Measurements from ENCODE around the gene HPX.
"Not testable (repeated sequence)": the region's sequence is repeated elsewhere in the genome, so short reads cannot be mapped to it uniquely, and the experiment has no call there.

The HPX gene

GRCh38 chr11:6413791-6414201 is 27.0 kb downstream of the HPX start:
- no peak for DNase-seq

- DNase-seq: no peak
Measured at GRCh38 chr11:6411594-6412031, 29.2 kb downstream of the HPX start.

GRCh38 chr11:6410695-6411430 is 29.9 kb downstream of the HPX start:
- DNase-seq: no peak

- no peak for DNase-seq
Measured at GRCh38 chr11:6406370-6406769, 34.4 kb downstream of the HPX start.

GRCh38 chr11:6405846-6406245 is 34.9 kb downstream of the HPX start:
- DNase-seq: no peak

- peak; percentile 79 for DNase-seq
Measured at GRCh38 chr11:6405052-6405667, 35.6 kb downstream of the HPX start.

GRCh38 chr11:6404342-6405051 is 36.3 kb downstream of the HPX start:
- DNase-seq: peak; percentile 70

GRCh38 chr11:6403539-6403938 is 37.2 kb downstream of the HPX start:
- DNase-seq: no peak

GRCh38 chr11:6402561-6402981 is 38.2 kb downstream of the HPX start:
- DNase-seq: no peak

GRCh38 chr11:6402061-6402470 is 38.7 kb downstream of the HPX start:
- no peak for DNase-seq

GRCh38 chr11:6401464-6401863 is 39.3 kb downstream of the HPX start:
- DNase-seq: no peak

GRCh38 chr11:6400431-6401345 is 40.1 kb downstream of the HPX start:
- DNase-seq: no peak

- DNase-seq: no peak
Measured at GRCh38 chr11:6397636-6398035, 43.2 kb downstream of the HPX start.

GRCh38 chr11:6397156-6397555 is 43.6 kb downstream of the HPX start:
- no peak for DNase-seq

- DNase-seq: no peak
Measured at GRCh38 chr11:6395470-6396060, 45.2 kb downstream of the HPX start.

- DNase-seq: no peak
Measured at GRCh38 chr11:6393989-6394670, 46.7 kb downstream of the HPX start.

- not testable (repeated sequence) for DNase-seq
Measured at GRCh38 chr11:6392251-6392650, 48.5 kb downstream of the HPX start.

GRCh38 chr11:6391537-6392134 is 49.2 kb downstream of the HPX start:
- DNase-seq: no peak

GRCh38 chr11:6390718-6391469 is 49.9 kb downstream of the HPX start:
- no peak for DNase-seq

- peak; percentile 94 for DNase-seq
Measured at GRCh38 chr11:6389905-6390717, 50.7 kb downstream of the HPX start, which contains the start of gene SMPD1. TSS of gene SMPD1 (plus strand) at chr11:6390474. CDS start at chr11:6390599, 125 bp downstream.

Measured in NCI-H2227 treated with DMSO at 0.1 percent for 48 hours (cell line).